MM.1S (cell line): ENCODE data around the gene FAF1.
"Not testable (repeated sequence)": the region's sequence is repeated elsewhere in the genome, so short reads cannot be mapped to it uniquely, and the experiment has no call there.

Source experiments
- DNase-seq: peaks from one replicate; pipeline ENCODE4 v3.0.0-alpha.2; 2015
- H2AFZ ChIP-seq: fragments of 300-600 bp; sonication (generic); 2 replicates; pipeline ENCODE4 v1.6.0; 2016; ENCODE audit warnings: antibody characterized with exemption, low read length
- H3F3A ChIP-seq: fragments of 300-600 bp; sonication (generic); 2 replicates; pipeline ENCODE4 v1.6.1; 2016; ENCODE audit warnings: mild to moderate bottlenecking, antibody characterized with exemption, low read length, moderate library complexity, mixed read lengths; ENCODE audit not compliant: insufficient read depth
- H3K27ac ChIP-seq: fragments of 300-600 bp; sonication (generic); 2 replicates; pipeline ENCODE4 v1.5.1; 2016; ENCODE audit warnings: mild to moderate bottlenecking, low read length
- H3K27me3 ChIP-seq: fragments of 300-600 bp; sonication (generic); replicated peaks from 2 replicates; pipeline ENCODE4 v1.6.0; 2016; ENCODE audit warnings: low read length; ENCODE audit not compliant: insufficient read depth
- H3K36me3 ChIP-seq: fragments of 300-600 bp; sonication (generic); replicated peaks from 2 replicates; pipeline ENCODE4 v1.6.1; 2016; ENCODE audit warnings: mild to moderate bottlenecking, low read length, mixed read lengths; ENCODE audit not compliant: insufficient read depth
- H3K4me1 ChIP-seq: fragments of 300-600 bp; sonication (generic); 2 replicates; pipeline ENCODE4 v1.6.1; 2016; ENCODE audit warnings: low read length, mixed read lengths
- H3K4me2 ChIP-seq: fragments of 300-600 bp; sonication (generic); 2 replicates; pipeline ENCODE4 v1.6.0; 2016; ENCODE audit warnings: low read depth, low read length
- H3K4me3 ChIP-seq: fragments of 300-600 bp; sonication (generic); 2 replicates; pipeline ENCODE4 v1.5.1; 2016; ENCODE audit warnings: low read length, mixed read lengths
- H3K79me2 ChIP-seq: fragments of 300-600 bp; sonication (generic); 2 replicates; pipeline ENCODE4 v1.6.1; 2016; ENCODE audit warnings: mixed run types, low read length, mixed read lengths
- H3K9ac ChIP-seq: fragments of 300-600 bp; sonication (generic); 2 replicates; pipeline ENCODE4 v1.6.1; 2016; ENCODE audit warnings: low read length, mixed read lengths
- H3K9me2 ChIP-seq: fragments of 300-600 bp; sonication (generic); replicated peaks from 2 replicates; pipeline ENCODE4 v1.6.1; 2016; ENCODE audit warnings: mild to moderate bottlenecking, low read length, mixed read lengths; ENCODE audit not compliant: insufficient read depth
- H3K9me3 ChIP-seq: fragments of 300-600 bp; sonication (generic); replicated peaks from 2 replicates; pipeline ENCODE4 v1.6.1; 2016; ENCODE audit warnings: mild to moderate bottlenecking, low read length, mixed read lengths; ENCODE audit not compliant: insufficient read depth
- H4K20me1 ChIP-seq: fragments of 300-600 bp; sonication (generic); 2 replicates; pipeline ENCODE4 v1.6.1; 2016; ENCODE audit warnings: mild to moderate bottlenecking, low read length, moderate library complexity, mixed read lengths; ENCODE audit not compliant: insufficient read depth
- EZH2 ChIP-seq: fragments of 300-600 bp; sonication (generic); optimal IDR thresholded peaks from 2 replicates; pipeline ENCODE3; 2017; ENCODE audit warnings: low read depth, mild to moderate bottlenecking, antibody characterized with exemption, low read length, mixed read lengths
- EZH2phosphoT487 ChIP-seq: fragments of 300-600 bp; sonication (generic); IDR thresholded peaks from 2 replicates; pipeline ENCODE4 v1.6.1; 2018; ENCODE audit warnings: antibody characterized with exemption, low read length
- TF ChIP-seq, protein P1 (sequence below): fragments of 300-600 bp; sonication (generic); IDR thresholded peaks from 2 replicates; pipeline ENCODE4 v1.5.1; 2016; ENCODE audit warnings: antibody characterized with exemption, low read length, mixed read lengths

The FAF1 gene

DNA sequence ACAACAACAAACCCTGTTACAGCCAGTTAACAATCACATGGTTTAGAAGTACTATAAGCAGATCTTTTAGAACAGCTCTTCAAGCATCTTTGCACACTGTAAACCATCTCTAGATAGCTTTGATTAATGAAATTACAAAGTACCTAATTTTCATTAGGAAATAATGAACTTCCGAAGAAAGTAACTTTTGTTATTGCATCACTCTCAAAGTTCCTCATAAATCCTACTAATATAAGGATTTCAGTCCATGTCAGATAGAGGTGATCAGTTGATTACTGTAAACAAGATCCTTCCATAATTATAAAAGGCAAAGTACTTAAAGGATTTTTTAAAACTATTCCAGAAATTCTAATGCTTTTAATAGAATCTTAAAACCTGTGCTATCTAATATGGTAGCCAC is 58.2 kb downstream of the FAF1 start:
- Histone ChIP-seq H3K4me3 (no peak overlapping the region), H4K20me1 (no peaks in the 10 kb centered on the region), H3K9me3 (no peaks in the 10 kb centered on the region), H3K79me2 (no peaks in the 10 kb centered on the region), H3K4me2 (no peak overlapping the region), H3K4me1 (no peaks in the 10 kb centered on the region), H3K9ac (no peak overlapping the region), H2AFZ (no peak overlapping the region), H3K27ac (no peak overlapping the region), H3K27me3 (no peaks in the 10 kb centered on the region), H3K36me3 (no peaks in the 10 kb centered on the region), H3F3A (no peaks in the 10 kb centered on the region), H3K9me2 (no peaks in the 10 kb centered on the region)
- no peak for DNase-seq
- TF ChIP-seq, protein P1, sequence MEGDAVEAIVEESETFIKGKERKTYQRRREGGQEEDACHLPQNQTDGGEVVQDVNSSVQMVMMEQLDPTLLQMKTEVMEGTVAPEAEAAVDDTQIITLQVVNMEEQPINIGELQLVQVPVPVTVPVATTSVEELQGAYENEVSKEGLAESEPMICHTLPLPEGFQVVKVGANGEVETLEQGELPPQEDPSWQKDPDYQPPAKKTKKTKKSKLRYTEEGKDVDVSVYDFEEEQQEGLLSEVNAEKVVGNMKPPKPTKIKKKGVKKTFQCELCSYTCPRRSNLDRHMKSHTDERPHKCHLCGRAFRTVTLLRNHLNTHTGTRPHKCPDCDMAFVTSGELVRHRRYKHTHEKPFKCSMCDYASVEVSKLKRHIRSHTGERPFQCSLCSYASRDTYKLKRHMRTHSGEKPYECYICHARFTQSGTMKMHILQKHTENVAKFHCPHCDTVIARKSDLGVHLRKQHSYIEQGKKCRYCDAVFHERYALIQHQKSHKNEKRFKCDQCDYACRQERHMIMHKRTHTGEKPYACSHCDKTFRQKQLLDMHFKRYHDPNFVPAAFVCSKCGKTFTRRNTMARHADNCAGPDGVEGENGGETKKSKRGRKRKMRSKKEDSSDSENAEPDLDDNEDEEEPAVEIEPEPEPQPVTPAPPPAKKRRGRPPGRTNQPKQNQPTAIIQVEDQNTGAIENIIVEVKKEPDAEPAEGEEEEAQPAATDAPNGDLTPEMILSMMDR = no peak
- no peak for TF ChIP-seq EZH2phosphoT487
- no peak for TF ChIP-seq EZH2

DNA sequence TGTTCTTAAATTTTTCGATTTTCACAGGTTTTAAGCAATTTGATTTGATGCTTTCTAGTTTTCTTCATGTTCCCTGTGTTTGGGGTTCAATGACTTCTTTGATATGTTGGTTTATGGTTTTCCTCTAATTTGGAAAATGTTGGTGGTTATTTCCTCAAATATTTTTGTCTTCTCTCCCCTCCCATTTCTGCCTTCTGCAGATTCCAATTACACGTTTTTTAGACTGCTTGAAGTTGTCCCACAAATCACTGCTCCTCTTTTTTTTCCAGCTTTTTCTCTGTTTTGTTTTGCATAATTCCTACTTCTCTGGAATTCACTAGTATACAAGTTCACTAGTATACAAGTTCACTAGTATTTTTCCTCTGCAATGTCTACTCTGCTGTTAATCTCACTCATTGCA is 61.3 kb downstream of the FAF1 start:
- Histone ChIP-seq H3K4me3 (no peak overlapping the region), H4K20me1 (no peaks in the 10 kb centered on the region), H2AFZ (no peak overlapping the region)

DNA sequence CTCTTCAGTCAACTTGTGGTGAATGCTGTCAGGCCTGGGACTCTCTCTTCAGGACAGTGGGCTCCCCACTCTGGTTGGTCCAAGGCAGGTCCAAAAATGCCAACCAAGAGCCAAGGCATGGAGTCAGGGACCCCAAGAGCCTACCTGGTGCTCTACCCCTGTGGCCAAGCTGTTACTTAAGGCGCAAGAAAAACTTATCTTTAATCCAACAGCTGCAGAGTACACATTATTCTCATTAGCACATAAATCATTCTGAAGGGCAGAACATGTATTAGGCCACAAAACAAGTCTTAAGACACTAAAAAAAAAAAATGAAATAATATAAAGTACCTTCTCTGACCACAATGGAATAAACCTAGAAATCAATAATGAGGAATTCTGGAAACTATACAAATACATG is 65.7 kb downstream of the FAF1 start:
- Histone ChIP-seq H3K36me3 (no peaks in the 10 kb centered on the region), H3K27me3 (no peaks in the 10 kb centered on the region), H3K4me3 (no peak overlapping the region), H3K79me2 (no peaks in the 10 kb centered on the region), H3K9ac (no peak overlapping the region), H2AFZ (no peak overlapping the region), H3K4me2 (no peak overlapping the region), H3K27ac (no peak overlapping the region), H3K9me2 (no peaks in the 10 kb centered on the region), H4K20me1 (no peaks in the 10 kb centered on the region), H3K4me1 (no peaks in the 10 kb centered on the region), H3K9me3 (no peaks in the 10 kb centered on the region), H3F3A (no peaks in the 10 kb centered on the region)
- no peak for DNase-seq
- TF ChIP-seq EZH2 (no peak), EZH2phosphoT487 (no peak)
- TF ChIP-seq, protein P1 = no peak

More for the DNA sequence above, 61.3 kb downstream of the FAF1 start:
- Histone ChIP-seq H3K27me3 (no peaks in the 10 kb centered on the region), H3K9me3 (no peaks in the 10 kb centered on the region), H3K4me2 (no peak overlapping the region), H3K36me3 (no peaks in the 10 kb centered on the region), H3K79me2 (no peaks in the 10 kb centered on the region), H3K27ac (no peak overlapping the region), H3F3A (no peaks in the 10 kb centered on the region), H3K9ac (no peak overlapping the region), H3K9me2 (no peaks in the 10 kb centered on the region), H3K4me1 (no peaks in the 10 kb centered on the region)
- TF ChIP-seq EZH2 (no peak), EZH2phosphoT487 (no peak)
- TF ChIP-seq, protein P1 = no peak
- DNase-seq = no peak

DNA sequence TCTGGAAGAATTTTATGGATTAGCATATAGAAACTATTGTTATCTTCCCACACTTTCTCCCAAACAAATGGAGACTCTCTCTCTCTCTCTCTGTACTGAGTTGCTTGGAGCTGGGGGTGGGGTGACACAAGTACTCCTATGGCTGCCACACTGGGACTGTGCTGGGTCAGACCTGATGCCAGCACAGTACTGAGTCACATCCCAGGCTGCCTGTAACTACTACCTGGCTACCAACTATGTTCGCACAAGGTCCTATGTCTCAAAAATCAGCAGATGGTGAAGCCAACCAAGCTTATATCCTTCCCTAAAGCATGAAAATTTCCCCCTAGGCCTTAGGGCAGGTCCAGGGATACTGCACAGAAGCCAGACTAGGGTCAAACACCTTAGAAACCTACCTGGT is 66.6 kb downstream of the FAF1 start:
- Histone ChIP-seq H3K27ac (no peak overlapping the region), H3K4me2 (no peak overlapping the region), H3K9ac (no peak overlapping the region), H3K9me3 (no peaks in the 10 kb centered on the region), H3K79me2 (no peaks in the 10 kb centered on the region), H3K9me2 (no peaks in the 10 kb centered on the region), H2AFZ (no peak overlapping the region), H3K4me3 (no peak overlapping the region), H3K4me1 (no peaks in the 10 kb centered on the region), H4K20me1 (no peaks in the 10 kb centered on the region), H3K36me3 (no peaks in the 10 kb centered on the region), H3K27me3 (no peaks in the 10 kb centered on the region), H3F3A (no peaks in the 10 kb centered on the region)
- no peak for DNase-seq
- TF ChIP-seq EZH2 = no peak
- no peak for TF ChIP-seq EZH2phosphoT487
- TF ChIP-seq, protein P1 = no peak

DNA sequence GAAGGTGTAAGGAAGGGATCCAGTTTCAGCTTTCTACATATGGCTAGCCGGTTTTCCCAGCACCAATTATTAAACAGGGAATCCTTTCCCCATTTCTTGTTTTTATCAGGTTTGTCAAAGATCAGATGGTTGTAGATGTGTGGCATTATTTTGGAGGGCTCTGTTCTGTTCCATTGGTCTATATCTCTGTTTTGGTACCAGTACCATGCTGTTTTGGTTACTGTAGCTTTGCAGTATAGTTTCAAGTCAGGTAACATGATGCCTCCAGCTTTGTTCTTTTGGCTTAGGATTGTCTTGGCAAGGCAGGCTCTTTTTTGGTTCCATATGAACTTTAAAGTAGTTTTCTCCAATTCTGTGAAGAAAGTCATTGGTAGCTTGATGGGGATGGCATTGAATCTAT is 72.5 kb downstream of the FAF1 start:
- H3K36me3 ChIP-seq, H3K9me2 ChIP-seq, H3K9me3 ChIP-seq, H3K4me1 ChIP-seq, H2AFZ ChIP-seq, H3K4me2 ChIP-seq, H3K27me3 ChIP-seq, H4K20me1 ChIP-seq, H3K79me2 ChIP-seq, H3K9ac ChIP-seq, H3F3A ChIP-seq, H3K27ac ChIP-seq, DNase-seq, H3K4me3 ChIP-seq: not testable (repeated sequence)
